ENCODE data around the gene CYB5R4.

GRCh38 chr6:83914953-83915352, 55.5 kb downstream of the CYB5R4 start:
- TF ChIP-seq CTCF (IDR thresholded peaks at IDR 0.05) (no peak), EZH2 (IDR thresholded peaks at IDR 0.05; ENCODE audit: borderline replicate concordance, insufficient read depth, low read depth, low read length, poor library complexity, severe bottlenecking) (no peak)
